ENCODE results near the gene SEC61B. TPM values are rescaled to one million over a fixed set of nuclear protein-coding genes. Genes with fewer than 3 reads are reported as not detected.

SEC61B gene
- total RNA-seq, 4 donors from 2014 or later = 47.7 to 73.6 (median 58.0) TPM

DNA sequence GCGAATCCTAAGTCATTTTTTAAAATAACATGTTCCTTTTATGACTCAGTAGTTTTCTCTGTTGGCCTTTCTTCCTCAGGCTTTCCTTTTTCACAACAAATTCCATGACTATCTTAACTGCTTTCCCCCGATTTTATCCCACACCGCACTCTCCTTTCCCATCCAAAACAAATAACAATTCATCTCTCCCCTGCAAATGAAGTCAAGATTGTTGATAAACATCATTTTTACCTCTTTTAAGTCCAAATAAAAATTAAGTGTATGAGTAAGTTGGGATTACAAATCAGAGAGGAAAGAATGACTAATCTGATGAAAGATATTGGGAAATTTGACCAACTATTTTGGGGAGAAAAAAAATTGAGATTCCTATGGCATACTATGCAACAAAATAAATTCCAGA, 47.3 kb downstream of the SEC61B start:
- H3K27me3 ChIP-seq = no peaks in the 10 kb centered on the region
- H3K4me3 ChIP-seq = no peak overlapping the region
- no peak for TF ChIP-seq POLR2A (IDR thresholded peaks at IDR 0.05)
- TF ChIP-seq, protein P1, sequence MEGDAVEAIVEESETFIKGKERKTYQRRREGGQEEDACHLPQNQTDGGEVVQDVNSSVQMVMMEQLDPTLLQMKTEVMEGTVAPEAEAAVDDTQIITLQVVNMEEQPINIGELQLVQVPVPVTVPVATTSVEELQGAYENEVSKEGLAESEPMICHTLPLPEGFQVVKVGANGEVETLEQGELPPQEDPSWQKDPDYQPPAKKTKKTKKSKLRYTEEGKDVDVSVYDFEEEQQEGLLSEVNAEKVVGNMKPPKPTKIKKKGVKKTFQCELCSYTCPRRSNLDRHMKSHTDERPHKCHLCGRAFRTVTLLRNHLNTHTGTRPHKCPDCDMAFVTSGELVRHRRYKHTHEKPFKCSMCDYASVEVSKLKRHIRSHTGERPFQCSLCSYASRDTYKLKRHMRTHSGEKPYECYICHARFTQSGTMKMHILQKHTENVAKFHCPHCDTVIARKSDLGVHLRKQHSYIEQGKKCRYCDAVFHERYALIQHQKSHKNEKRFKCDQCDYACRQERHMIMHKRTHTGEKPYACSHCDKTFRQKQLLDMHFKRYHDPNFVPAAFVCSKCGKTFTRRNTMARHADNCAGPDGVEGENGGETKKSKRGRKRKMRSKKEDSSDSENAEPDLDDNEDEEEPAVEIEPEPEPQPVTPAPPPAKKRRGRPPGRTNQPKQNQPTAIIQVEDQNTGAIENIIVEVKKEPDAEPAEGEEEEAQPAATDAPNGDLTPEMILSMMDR (IDR thresholded peaks at IDR 0.05) = no peak
- no peak for DNase-seq
- H3K9me3 ChIP-seq = no peaks in the 10 kb centered on the region
- no peaks in the 10 kb centered on the region for H3K36me3 ChIP-seq
- peaks cover 0 to 7% (median 0%) of the 10 kb centered on the region in 4 donors for H3K4me1 ChIP-seq
- H3K27ac ChIP-seq = no peak overlapping the region

DNA sequence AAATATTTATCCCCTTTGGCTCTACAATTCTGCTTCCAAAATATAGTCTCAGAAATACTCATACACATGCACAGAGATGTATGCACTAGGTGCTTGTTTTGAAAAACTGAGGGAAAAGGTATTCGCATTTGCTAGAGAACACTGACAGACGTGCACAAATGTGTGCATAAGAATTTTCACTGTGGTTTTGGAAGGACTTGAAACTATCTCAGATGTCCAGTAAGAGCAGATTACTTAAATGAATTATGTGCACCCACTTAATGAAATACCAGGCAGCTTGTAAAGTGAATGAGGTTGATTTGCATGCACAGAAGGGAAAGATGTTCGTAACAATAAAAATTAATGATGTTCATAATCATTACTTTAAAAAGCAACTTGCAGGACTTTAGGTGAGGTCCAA, 48.4 kb downstream of the SEC61B start:
- Histone ChIP-seq H3K36me3 (no peaks in the 10 kb centered on the region), H3K4me1 (peaks cover 0 to 7% (median 0%) of the 10 kb centered on the region in 4 donors), H3K27ac (no peak overlapping the region), H3K9me3 (no peaks in the 10 kb centered on the region), H3K4me3 (no peak overlapping the region), H3K27me3 (no peaks in the 10 kb centered on the region)
- no peak for TF ChIP-seq POLR2A (IDR thresholded peaks at IDR 0.05)
- TF ChIP-seq, protein P1 (IDR thresholded peaks at IDR 0.05) = no peak
- DNase-seq = no peak

DNA sequence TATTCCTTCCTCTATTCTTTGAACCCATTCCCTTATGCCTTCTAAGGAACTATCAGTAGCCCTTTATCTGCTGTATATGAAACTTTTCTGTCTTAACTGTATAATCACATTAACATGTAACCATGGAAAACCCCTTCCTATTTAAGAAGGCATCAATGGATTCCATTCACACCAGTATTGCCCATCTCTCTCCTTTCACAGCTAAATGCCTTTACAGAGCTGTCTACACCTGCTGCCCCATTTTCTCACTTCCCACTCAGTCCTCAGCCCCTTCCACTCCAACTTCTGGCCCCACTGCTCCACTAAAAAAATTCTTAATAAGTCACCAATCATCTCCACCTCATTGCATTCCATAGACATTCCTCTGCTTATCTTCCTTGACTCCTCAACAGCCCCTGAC, 50.8 kb downstream of the SEC61B start:
- TF ChIP-seq, protein P1 (IDR thresholded peaks at IDR 0.05) = no peak
- no peak for TF ChIP-seq POLR2A (IDR thresholded peaks at IDR 0.05)
- Histone ChIP-seq H3K4me1 (no peaks in the 10 kb centered on the region), H3K27ac (no peak overlapping the region), H3K36me3 (no peaks in the 10 kb centered on the region), H3K27me3 (no peaks in the 10 kb centered on the region), H3K9me3 (no peaks in the 10 kb centered on the region), H3K4me3 (no peak overlapping the region)
- DNase-seq = no peak

DNA sequence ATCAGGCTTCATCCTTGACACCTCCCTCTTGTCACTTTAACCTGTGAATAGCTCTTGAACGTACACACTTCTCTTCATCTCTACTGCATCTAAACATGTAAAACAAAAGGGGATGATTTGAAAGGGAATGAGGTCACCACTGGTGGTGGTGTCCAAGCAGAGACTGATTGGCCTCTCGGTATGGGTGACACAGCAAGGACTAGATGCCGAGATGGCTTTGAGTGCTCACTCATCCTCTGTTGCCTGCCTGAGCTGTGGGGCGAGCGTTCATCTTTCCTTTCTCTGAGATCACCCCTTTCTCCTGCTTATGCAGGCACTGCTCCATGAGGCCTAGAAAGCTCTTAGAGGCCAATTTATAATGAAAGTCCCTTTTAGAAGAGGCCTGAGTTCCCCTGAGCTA, 51.9 kb downstream of the SEC61B start:
- Histone ChIP-seq H3K27ac (no peak overlapping the region), H3K4me1 (no peaks in the 10 kb centered on the region), H3K27me3 (no peaks in the 10 kb centered on the region), H3K4me3 (no peak overlapping the region), H3K36me3 (no peaks in the 10 kb centered on the region), H3K9me3 (no peaks in the 10 kb centered on the region)
- DNase-seq = no peak
- no peak for TF ChIP-seq POLR2A (IDR thresholded peaks at IDR 0.05)
- TF ChIP-seq, protein P1 (IDR thresholded peaks at IDR 0.05) = no peak

DNA sequence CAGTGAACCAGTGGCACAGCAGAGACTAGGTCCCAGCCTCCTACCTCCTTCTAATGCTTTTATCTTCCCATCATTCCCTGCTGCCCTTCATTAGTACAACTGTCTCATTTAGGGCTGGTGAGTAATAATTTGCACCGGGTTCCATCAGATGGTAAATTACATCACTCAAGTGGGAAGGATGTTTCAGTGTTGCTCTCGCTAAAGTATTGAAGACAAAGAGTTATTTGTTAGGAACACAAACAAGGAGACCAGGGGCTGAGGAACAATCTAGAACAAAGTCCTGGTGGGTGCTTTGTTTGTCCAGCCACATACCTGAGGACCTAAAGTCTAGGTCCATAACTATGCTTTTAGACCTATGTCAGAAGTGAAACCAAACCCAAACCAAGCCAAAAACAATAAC, 52.4 kb downstream of the SEC61B start:
- no peaks in the 10 kb centered on the region for H3K9me3 ChIP-seq
- no peak overlapping the region for H3K27ac ChIP-seq
- H3K4me3 ChIP-seq = no peak overlapping the region
- no peaks in the 10 kb centered on the region for H3K27me3 ChIP-seq
- no peak for TF ChIP-seq POLR2A (IDR thresholded peaks at IDR 0.05)
- TF ChIP-seq, protein P1 (IDR thresholded peaks at IDR 0.05) = no peak
- no peaks in the 10 kb centered on the region for H3K36me3 ChIP-seq
- H3K4me1 ChIP-seq = no peaks in the 10 kb centered on the region
- no peak for DNase-seq

Small RNAs within 50 kb of the gene (small RNA-seq; reads per million reads assigned to genes)
- 0 reads per million in 2 donors for gene RN7SL794P

Other genes with a start within 250 kb of the SEC61B start
- 10 to 100 TPM; 11.6 to 14.4 (median 13.5) TPM for gene TGFBR1, start 117.2 kb upstream of the SEC61B start, total RNA-seq
- 10 to 100 TPM; 19.0 to 36.2 (median 31.0) TPM for gene ALG2, start 340 bp upstream of the SEC61B start, total RNA-seq